Lung microvascular endothelial cell (primary cell): ENCODE measurements around the gene ME2. TPM values are rescaled to one million over a fixed set of nuclear protein-coding genes. Genes with fewer than 3 reads are reported as not detected.
"Not testable (repeated sequence)": the region's sequence is repeated elsewhere in the genome, so short reads cannot be mapped to it uniquely, and the experiment has no call there.

Source experiments
- DNase-seq, 2 donors: peaks; one replicate each; pipeline versions ENCODE4 v3.0.0 to v3.0.0-alpha.2; 2010; ENCODE audit warnings: low read depth in 2 of 2
- total RNA-seq: library from RNA; depleted of rRNA; stranded (reverse); fragments of >200 nt; gene quantifications from 2 replicates; pipeline ENCODE4 v1.2.1, GENCODE V29; 2014

ME2 gene
- total RNA-seq, 1 donor from 2014 or later = 32.9 TPM

GRCh38 chr18:50861617-50862016 is 17.3 kb upstream of the ME2 start:
- no peak for DNase-seq

GRCh38 chr18:50862401-50862800 is 16.5 kb upstream of the ME2 start:
- peak in 1 of 2 donors; percentile 28 for DNase-seq

DNA sequence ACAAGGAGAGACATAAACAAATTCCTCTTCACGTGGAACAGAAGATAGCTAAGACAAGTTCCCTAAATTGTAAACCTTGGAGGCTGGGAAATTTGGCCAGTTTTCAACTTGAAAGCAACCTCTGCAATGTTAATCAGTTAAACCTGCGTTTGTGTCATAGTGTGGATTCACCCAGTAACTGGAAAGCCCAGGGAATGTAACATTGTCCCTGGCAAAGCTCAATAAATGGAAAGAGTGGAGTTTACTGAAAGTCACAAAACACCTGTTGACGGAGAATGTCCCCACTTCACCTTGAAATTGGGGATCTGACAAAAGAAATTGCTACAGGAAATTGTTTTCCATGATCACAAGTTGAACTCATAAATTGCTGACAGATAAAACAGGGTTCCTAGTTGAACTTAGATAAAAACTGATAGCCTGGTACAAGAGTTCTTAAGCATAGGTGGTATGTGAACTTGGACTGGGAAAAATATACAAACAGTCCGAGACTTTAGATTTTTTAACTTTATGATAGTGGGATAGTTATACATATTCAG is 15.0 kb upstream of the ME2 start:
- DNase-seq = no peak

- peak in 1 of 2 donors; percentile 62 for DNase-seq
Measured at GRCh38 chr18:50866765-50867164, 12.2 kb upstream of the ME2 start.

- no peak for DNase-seq
Measured at GRCh38 chr18:50869150-50869549, 9.8 kb upstream of the ME2 start.

DNA sequence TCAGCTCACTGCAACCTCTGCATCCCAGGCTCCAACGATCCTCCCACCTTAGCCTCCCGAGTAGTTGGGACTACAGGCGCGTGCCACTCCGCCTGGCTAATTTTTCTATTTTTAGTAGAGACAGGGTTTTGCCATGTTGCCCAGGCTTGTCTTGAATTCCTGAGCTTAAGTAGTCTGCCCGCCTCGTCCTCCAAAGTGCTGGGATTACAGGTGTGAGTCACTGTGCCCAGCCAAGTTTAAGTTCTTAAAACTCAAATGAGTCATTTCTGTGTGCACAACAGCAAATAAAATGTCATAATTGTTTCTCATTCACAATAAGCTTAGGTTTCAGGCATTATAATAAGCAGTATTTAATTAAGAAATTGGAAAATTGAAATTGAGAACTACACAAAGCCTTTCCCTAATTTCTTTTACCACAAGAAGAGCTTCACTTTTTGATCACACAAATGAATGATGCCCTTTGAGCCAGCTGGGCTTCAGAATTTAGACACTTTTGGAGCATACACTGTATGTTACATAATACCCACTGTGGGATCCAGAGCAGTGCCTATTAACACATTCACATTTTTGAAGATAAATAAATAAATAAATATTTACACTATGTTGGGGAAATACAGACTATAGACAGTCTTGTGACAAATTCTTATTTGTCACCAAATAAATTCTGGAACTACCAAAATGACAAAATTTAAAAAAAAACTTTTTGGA is 8.6 kb upstream of the ME2 start:
- DNase-seq = peak in 1 of 2 donors; percentile 41

GRCh38 chr18:50871846-50872245 is 7.1 kb upstream of the ME2 start:
- DNase-seq = no peak

GRCh38 chr18:50875966-50876536 is 2.9 kb upstream of the ME2 start:
- no peak for DNase-seq

DNA sequence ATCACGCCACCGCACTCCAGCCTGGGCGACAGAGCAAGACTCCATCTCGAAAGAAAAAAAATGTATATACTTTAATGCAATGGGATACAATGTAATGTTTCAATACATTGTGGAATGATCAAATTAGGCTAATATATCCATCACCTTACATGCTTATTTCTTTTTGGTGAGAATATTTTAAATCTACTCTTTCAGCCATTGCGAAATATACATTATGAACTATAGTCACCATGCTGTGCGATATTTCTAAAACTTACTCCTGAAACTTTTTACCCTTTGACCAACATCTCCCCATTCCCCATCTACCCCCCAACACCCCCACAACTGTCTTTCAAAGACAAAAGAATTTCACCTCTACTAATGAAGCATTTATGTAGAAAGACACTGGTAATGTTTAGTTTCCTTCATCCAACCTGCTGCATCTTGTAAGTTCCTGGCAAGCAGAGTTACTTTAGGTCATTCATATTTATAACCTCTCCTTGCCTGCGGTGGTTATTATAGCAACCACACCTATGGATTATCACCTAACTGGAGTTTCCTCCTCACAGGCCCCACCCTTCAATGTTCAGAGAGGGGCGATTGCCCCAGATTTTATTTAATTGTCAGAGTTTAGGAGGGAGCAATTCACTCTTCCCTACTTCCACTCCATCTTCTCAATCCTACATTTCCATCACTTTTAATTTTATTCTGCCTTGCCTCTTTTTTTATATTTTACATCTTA is 1.2 kb upstream of the ME2 start:
- DNase-seq = no peak

DNA sequence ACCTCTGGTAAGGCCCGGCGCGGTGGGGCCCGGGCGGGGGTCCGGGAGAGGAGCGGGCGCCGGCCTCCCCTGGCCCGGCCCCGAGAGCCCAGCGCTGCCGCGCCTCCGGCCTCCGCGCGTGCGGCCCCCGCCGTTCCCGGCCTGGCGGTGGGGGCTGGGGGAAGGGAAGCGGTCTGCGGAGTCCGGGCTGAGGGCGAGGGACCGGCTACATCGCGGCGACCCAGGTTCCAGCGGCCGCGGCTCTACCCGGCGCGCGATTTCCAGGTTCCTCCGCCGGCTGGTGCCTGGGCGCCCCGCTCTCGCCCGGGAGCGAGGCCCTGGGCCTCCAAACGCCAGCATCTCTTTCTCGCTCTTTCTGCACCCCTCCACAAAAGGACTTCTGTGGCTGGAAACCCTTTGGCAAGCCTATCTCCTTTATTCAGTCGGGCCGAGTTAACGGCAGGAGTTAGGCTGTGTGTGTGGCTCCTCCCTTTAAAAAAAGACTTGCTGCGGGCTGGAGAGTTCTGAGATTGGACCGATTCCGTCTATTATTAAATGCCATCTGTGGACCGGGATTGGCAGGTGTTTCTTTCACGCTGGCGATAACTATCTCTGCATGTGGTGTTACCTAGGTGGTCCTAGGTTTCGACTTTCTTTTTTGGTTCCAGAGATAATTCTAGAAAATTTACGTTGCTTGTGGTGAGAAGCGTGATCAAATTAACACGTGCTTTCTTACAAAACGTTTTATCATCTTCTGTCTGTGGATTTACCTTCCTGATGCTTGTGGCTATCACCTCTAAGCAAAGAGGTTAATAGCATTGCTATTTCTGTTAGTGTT is 592 bp downstream of the ME2 start:
- DNase-seq = peak in 1 of 2 donors; percentile 49

- DNase-seq = peak in 1 of 2 donors; percentile 3
Measured at GRCh38 chr18:50880119-50880465, 1.2 kb downstream of the ME2 start.

DNA sequence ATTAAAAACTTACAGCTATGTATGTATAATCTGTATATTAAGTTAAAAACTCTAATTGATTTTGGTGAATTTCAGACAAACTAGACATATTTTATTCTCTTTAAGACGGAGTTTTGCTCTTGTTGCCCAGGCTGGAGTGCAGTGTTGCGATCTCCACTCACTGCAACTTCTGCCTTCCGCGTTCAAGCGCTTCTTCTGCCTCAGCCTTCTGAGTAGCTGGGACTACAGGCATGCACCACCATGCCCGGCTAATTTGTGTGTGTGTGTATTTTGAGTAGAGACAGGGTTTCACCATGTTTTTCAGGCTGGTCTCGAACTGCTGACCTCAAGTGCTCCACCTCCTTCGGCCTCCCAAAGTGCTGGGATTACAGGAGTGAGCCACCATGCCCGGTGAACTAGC is 2.0 kb downstream of the ME2 start:
- DNase-seq = not testable (repeated sequence)

DNA sequence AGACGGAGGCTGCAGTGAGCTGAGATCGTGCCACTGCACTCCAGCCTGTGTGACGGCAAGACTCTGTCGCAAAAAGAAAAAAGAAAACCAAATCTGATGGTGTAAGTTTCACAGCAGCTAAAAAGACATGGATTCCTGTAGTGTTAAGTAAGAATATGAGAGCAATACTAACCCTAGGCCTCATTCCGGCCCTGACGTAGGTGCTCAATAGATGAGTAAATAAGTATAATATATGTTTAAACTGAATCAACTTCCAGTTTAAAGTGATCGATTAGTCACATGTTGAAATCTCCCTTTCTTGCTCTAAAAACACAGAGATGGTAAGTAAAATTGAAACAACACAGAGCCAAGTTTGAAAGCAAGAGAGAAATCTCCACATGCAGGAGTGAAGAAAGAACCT is 8.0 kb downstream of the ME2 start:
- DNase-seq = no peak

DNA sequence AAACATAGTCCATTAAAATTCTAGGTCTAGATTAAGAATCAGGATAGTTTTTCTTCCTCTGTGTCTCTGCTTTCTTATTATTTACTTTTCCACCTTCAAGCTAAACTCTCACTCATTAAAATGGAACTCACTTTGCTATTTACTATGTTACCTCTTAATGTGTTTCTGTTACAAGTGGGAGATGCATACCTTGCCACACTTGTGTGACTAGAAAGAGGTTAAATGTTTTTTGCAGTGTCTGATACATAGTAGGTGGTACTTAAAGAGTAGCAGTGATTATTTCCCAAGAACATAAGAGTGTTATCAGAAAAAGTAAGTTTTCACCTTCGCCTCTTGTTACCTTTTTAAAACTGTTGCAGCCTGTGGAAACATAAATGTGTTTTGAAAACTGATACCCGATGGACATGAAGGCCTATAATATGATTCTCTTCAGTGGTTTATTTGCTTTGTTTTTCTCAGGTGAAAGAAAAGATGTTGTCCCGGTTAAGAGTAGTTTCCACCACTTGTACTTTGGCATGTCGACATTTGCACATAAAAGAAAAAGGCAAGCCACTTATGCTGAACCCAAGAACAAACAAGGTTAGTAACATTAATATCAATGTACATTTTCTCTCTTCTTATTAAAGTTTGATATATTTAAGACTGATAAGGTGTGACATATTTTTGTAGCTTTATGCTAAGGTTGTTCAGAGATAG is 16.6 kb downstream of the ME2 start:
- DNase-seq = no peak

DNA sequence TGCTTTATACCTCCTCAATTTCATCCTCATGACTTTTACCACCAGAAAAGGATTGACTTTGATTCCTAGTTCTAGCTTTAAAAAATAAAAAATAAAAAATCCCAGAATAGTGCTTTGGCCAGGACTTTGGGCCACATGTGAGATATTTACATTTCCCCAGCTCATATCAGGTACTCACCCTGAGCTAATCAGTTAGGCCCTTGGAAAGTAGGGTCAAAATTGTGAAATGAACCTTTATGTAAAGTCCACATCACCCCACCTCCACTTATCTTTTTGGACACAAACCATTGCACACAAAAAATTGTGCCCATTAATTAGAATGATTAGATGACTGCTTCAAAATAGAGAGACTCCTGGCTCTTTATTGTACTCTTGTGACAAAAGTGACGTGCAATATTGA is 17.2 kb downstream of the ME2 start:
- DNase-seq = no peak

DNA sequence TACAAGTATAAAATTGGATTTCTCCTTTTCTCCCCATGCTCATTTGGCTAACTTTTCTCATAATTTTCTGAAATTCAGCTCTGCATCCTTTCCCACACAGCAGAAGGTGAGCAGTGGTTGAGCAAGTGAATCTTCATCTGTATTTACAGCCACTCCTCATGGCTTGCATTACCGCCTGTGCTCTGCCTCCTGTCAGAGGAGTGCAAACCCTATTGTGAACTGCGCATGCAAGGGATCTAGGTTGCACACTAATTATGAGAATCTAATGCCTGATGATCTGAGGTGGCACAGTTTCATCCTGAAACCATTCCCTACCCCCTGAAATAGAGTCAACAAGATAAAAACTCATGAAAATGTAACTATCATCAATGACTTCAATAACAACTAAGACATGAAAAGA is 20.0 kb downstream of the ME2 start:
- no peak for DNase-seq

DNA sequence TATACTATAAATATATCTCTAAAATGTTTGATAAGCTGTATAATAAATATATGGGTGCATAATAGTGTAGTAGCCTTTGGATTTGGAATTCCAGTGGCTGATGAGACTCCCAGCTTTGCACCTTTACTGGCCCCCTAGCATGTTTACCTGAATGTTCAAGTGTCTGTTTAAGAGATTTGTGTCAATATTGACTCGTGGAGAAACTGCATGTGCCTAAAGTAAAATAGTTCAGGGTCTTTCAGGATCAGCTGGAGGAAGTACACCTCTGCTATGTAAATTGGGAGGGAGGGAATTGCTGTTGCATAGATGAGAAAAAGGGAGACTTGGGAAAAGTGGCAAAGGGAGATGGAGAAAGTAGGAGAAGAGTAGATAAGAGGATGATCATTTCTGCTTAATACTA is 23.9 kb downstream of the ME2 start:
- no peak for DNase-seq

GRCh38 chr18:50906843-50907242 is 27.9 kb downstream of the ME2 start:
- DNase-seq = no peak

GRCh38 chr18:50909261-50909660 is 30.3 kb downstream of the ME2 start:
- no peak for DNase-seq

GRCh38 chr18:50911006-50911405 is 32.1 kb downstream of the ME2 start:
- DNase-seq = no peak

GRCh38 chr18:50917021-50917420 is 38.1 kb downstream of the ME2 start:
- peak in 1 of 2 donors; percentile 1 for DNase-seq
